Measurements from ENCODE around the gene SIRPD.
"Not testable (repeated sequence)": the region's sequence is repeated elsewhere in the genome, so short reads cannot be mapped to it uniquely, and the experiment has no call there.

Gene SIRPD

GRCh38 chr20:1536893-1537730 lies 20.4 kb downstream of the SIRPD start:
- FAIRE-seq: no peak

- FAIRE-seq: no peak
These were observed 21.9 kb downstream of the SIRPD start for GRCh38 chr20:1535420-1536175.

- FAIRE-seq: no peak
These were observed 23.0 kb downstream of the SIRPD start for GRCh38 chr20:1534526-1534925.

- no peak for FAIRE-seq
These were observed 24.4 kb downstream of the SIRPD start for GRCh38 chr20:1533059-1533458.

- no peak for FAIRE-seq
These were observed 28.7 kb downstream of the SIRPD start for GRCh38 chr20:1528811-1529210.

- FAIRE-seq: peak; percentile 3
These were observed 29.6 kb downstream of the SIRPD start for GRCh38 chr20:1527923-1528322.

- no peak for FAIRE-seq
These were observed 30.6 kb downstream of the SIRPD start for GRCh38 chr20:1526896-1527295.

GRCh38 chr20:1526310-1526709 lies 31.2 kb downstream of the SIRPD start:
- no peak for FAIRE-seq

GRCh38 chr20:1524004-1524403 lies 33.5 kb downstream of the SIRPD start:
- no peak for FAIRE-seq

- FAIRE-seq: no peak
These were observed 40.5 kb downstream of the SIRPD start for GRCh38 chr20:1517010-1517409.

GRCh38 chr20:1513801-1514200 lies 43.7 kb downstream of the SIRPD start:
- no peak for FAIRE-seq

GRCh38 chr20:1509237-1509636 lies 48.3 kb downstream of the SIRPD start:
- FAIRE-seq: peak; percentile 55

- FAIRE-seq: no peak
These were observed 48.9 kb downstream of the SIRPD start for GRCh38 chr20:1508574-1508973.

GRCh38 chr20:1507276-1507675 lies 50.2 kb downstream of the SIRPD start:
- no peak for FAIRE-seq

- FAIRE-seq: no peak
These were observed 51.6 kb downstream of the SIRPD start for GRCh38 chr20:1505871-1506270.

GRCh38 chr20:1505361-1505760 lies 52.1 kb downstream of the SIRPD start:
- FAIRE-seq: no peak

GRCh38 chr20:1503564-1504227 lies 53.8 kb downstream of the SIRPD start:
- peak; percentile 97 for FAIRE-seq

GRCh38 chr20:1500496-1500895 lies 57.0 kb downstream of the SIRPD start:
- no peak for FAIRE-seq

GRCh38 chr20:1499528-1500420 lies 57.7 kb downstream of the SIRPD start:
- no peak for FAIRE-seq

- not testable (repeated sequence) for FAIRE-seq
These were observed 60.1 kb downstream of the SIRPD start for GRCh38 chr20:1497371-1497770.

- FAIRE-seq: no peak
These were observed 60.6 kb downstream of the SIRPD start for GRCh38 chr20:1496930-1497329.

- FAIRE-seq: no peak
These were observed 63.1 kb downstream of the SIRPD start for GRCh38 chr20:1494436-1494835.

- FAIRE-seq: no peak
These were observed 64.0 kb downstream of the SIRPD start for GRCh38 chr20:1493536-1493935.

All from A204.1 (cell line).